Suprapubic skin (tissue), 4 donors: ENCODE results near the gene OSMR. TPM values are rescaled to one million over a fixed set of nuclear protein-coding genes. Genes with fewer than 3 reads are reported as not detected.

Experiments
- DNase-seq, 2 donors: peaks; one replicate each; pipeline ENCODE4 v3.0.0-alpha.2; 2019; ENCODE audit warnings: low spot score in 2 of 2
- H3K27ac ChIP-seq: fragments of 200-600 bp; sonication (generic); one replicate; pipeline ENCODE4 v1.5.1; 2019
- H3K27me3 ChIP-seq: fragments of 200-600 bp; sonication (generic); one replicate; pipeline ENCODE4 v1.5.1; 2019
- H3K36me3 ChIP-seq: fragments of 200-600 bp; sonication (generic); one replicate; pipeline ENCODE4 v1.5.1; 2019
- H3K4me1 ChIP-seq: fragments of 200-600 bp; sonication (generic); one replicate; pipeline ENCODE4 v1.5.1; 2019
- H3K4me3 ChIP-seq: fragments of 200-600 bp; sonication (generic); one replicate; pipeline ENCODE4 v1.5.1; 2019; ENCODE audit warnings: mild to moderate bottlenecking
- H3K9me3 ChIP-seq: fragments of 200-600 bp; sonication (generic); one replicate; pipeline ENCODE4 v1.5.1; 2019
- CTCF ChIP-seq, 2 donors: fragments of 200-600 bp in 1 of 2; fragments of 450-650 bp in 1 of 2; sonication (generic) in 1 of 2; IDR thresholded peaks; one replicate each; pipeline ENCODE4 v1.5.1; 2016 to 2019; ENCODE audit warnings: antibody characterized with exemption in 2 of 2, mild to moderate bottlenecking in 1 of 2, moderate library complexity in 1 of 2
- EP300 ChIP-seq: sonication (generic); formaldehyde crosslinking; IDR thresholded peaks from one replicate; pipeline ENCODE4 v1.6.1; 2017; ENCODE audit warnings: antibody characterized with exemption
- POLR2A ChIP-seq, 2 donors: fragments of 450-650 bp; IDR thresholded peaks; one replicate each; pipeline ENCODE4 v1.6.1; 2017; ENCODE audit warnings: antibody characterized with exemption in 2 of 2, mild to moderate bottlenecking in 2 of 2, moderate library complexity in 2 of 2
- POLR2AphosphoS5 ChIP-seq, 3 donors: sonication (generic); formaldehyde crosslinking; IDR thresholded peaks; one replicate each; pipeline ENCODE4 v1.6.1; 2017; ENCODE audit warnings: antibody characterized with exemption in 3 of 3
- WGBS: methylation state at CpG from one replicate; pipeline ENCODE4 v1.1.5; 2018; 5-methylcytosine and 5-hydroxymethylcytosine counted together
- total RNA-seq, 4 donors: library from RNA; depleted of rRNA; stranded (reverse); fragments of >200 nt; gene quantifications; one replicate each; pipeline ENCODE4 v1.1.0, GENCODE V29; 2016

The OSMR gene
- total RNA-seq, 4 donors from 2014 or later, result 20.0 to 44.3 (median 22.0) TPM

GRCh38 chr5:38932854-38933408 lies 87.1 kb downstream of the OSMR start:
- Histone ChIP-seq H3K27ac (no peak overlapping the region), H3K36me3 (peaks cover 67% of the 10 kb centered on the region), H3K27me3 (no peaks in the 10 kb centered on the region), H3K9me3 (no peaks in the 10 kb centered on the region), H3K4me3 (no peak overlapping the region), H3K4me1 (no peaks in the 10 kb centered on the region)
- 91% methylated on average over 4 of the region's 4 CpGs for WGBS
- TF ChIP-seq CTCF (IDR thresholded peaks at IDR 0.05) (no peak), POLR2A (IDR thresholded peaks at IDR 0.05) (no peak), POLR2AphosphoS5 (IDR thresholded peaks at IDR 0.05) (no peak), EP300 (no peak)
- DNase-seq, result no peak

DNA sequence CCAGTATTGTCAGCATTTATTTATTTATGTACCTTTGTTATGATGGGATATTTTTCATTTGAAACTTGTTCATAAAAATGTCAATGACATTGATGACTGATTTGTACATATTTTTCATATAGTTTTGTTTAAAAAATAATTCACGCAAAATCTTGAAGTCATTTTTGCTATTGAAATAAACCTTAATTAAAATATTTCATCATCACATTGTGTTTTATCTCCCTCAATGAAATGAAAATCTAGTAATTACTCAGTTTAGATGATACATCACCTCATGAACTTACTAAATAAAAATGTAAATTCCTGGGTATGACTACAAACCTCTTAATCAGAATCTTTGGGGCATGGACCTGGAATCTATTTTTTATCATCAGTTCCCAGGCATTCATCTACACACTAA lies 89.6 kb downstream of the OSMR start:
- peaks cover 55% of the 10 kb centered on the region for H3K36me3 ChIP-seq
- H3K27ac ChIP-seq, result no peak overlapping the region
- H3K4me3 ChIP-seq, result no peak overlapping the region
- DNase-seq, result no peak
- WGBS, result 49% methylated on average over 1 of the region's 1 CpG
- TF ChIP-seq CTCF (IDR thresholded peaks at IDR 0.05) (no peak), POLR2AphosphoS5 (IDR thresholded peaks at IDR 0.05) (no peak), POLR2A (IDR thresholded peaks at IDR 0.05) (no peak), EP300 (no peak)
- no peaks in the 10 kb centered on the region for H3K27me3 ChIP-seq
- no peaks in the 10 kb centered on the region for H3K9me3 ChIP-seq
- H3K4me1 ChIP-seq, result no peaks in the 10 kb centered on the region

DNA sequence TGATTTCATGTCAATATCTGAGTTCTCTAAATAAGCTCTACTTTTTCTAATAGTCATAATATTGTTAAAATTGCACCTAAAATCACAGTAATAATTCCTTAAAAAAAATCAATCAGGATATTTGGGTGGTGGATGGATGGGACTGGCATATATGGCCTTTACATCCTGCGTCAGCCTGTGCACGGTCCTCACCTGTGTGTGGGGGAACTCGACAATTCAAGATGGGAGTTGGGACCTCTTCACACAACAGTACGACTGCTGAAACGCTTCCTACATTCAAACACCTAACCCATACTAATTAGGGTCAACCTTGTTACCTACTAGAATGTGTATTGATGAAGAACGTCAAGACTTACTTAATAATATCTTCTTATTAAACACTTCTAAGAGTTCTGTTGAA lies 90.5 kb downstream of the OSMR start:
- Histone ChIP-seq H3K27me3 (no peaks in the 10 kb centered on the region), H3K4me1 (no peaks in the 10 kb centered on the region), H3K36me3 (peaks cover 58% of the 10 kb centered on the region), H3K27ac (no peak overlapping the region), H3K4me3 (no peak overlapping the region), H3K9me3 (no peaks in the 10 kb centered on the region)
- 98% methylated on average over 6 of the region's 6 CpGs for WGBS
- no peak for TF ChIP-seq EP300
- TF ChIP-seq POLR2AphosphoS5 (IDR thresholded peaks at IDR 0.05), result no peak
- no peak for TF ChIP-seq POLR2A (IDR thresholded peaks at IDR 0.05)
- no peak for TF ChIP-seq CTCF (IDR thresholded peaks at IDR 0.05)
- DNase-seq, result no peak

DNA sequence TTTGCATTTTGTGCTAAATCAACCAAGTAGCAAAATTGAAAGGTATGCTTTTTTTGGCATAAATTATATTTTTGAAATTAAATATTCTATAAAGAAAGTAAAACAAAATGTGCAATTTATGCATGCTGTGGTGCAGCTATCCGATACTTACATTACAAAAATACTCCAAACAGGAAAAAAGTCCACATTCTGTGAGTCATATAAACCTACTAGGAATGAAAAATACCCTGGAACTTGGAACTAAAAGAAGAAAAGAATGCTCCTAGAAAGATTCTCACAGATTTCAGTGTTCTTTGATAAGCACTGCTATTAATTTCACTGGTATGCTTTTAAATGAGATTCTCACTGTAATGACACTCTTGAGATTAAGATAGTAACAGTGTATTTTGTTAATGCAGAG lies 92.6 kb downstream of the OSMR start:
- Histone ChIP-seq H3K36me3 (peaks cover 60% of the 10 kb centered on the region), H3K9me3 (no peaks in the 10 kb centered on the region), H3K4me1 (no peaks in the 10 kb centered on the region), H3K4me3 (no peak overlapping the region), H3K27me3 (no peaks in the 10 kb centered on the region), H3K27ac (no peak overlapping the region)
- DNase-seq, result no peak
- TF ChIP-seq POLR2AphosphoS5 (IDR thresholded peaks at IDR 0.05), result no peak
- no peak for TF ChIP-seq CTCF (IDR thresholded peaks at IDR 0.05)
- no peak for TF ChIP-seq EP300
- TF ChIP-seq POLR2A (IDR thresholded peaks at IDR 0.05), result no peak
- 87% methylated on average over 1 of the region's 1 CpG for WGBS

GRCh38 chr5:38938973-38939372 lies 93.2 kb downstream of the OSMR start:
- no peak for DNase-seq
- Histone ChIP-seq H3K36me3 (peaks cover 60% of the 10 kb centered on the region), H3K27ac (no peak overlapping the region), H3K9me3 (no peaks in the 10 kb centered on the region), H3K4me1 (no peaks in the 10 kb centered on the region), H3K4me3 (no peak overlapping the region), H3K27me3 (no peaks in the 10 kb centered on the region)
- WGBS, result 95% methylated on average over 1 of the region's 1 CpG
- TF ChIP-seq EP300 (no peak), POLR2AphosphoS5 (IDR thresholded peaks at IDR 0.05) (no peak), CTCF (IDR thresholded peaks at IDR 0.05) (no peak), POLR2A (IDR thresholded peaks at IDR 0.05) (no peak)
